Suppressor macrophage treated with lipopolysaccharide for 4 hours (primary cell): ENCODE results near the gene METAP1D.
"Not testable (repeated sequence)": the region's sequence is repeated elsewhere in the genome, so short reads cannot be mapped to it uniquely, and the experiment has no call there.

Source experiments
- DNase-seq: peaks from one replicate; pipeline ENCODE4 v3.0.0-alpha.2; 2020

METAP1D gene

GRCh38 chr2:171999604-172000469 lies at the start of gene METAP1D:
TSS of gene METAP1D (plus strand) at chr2:171999953. CDS start at chr2:171999970, 17 bp downstream.
- DNase-seq: peak; percentile 93

- DNase-seq: no peak
Observed at GRCh38 chr2:171952276-171952675, 47.5 kb upstream of the METAP1D start.

DNA sequence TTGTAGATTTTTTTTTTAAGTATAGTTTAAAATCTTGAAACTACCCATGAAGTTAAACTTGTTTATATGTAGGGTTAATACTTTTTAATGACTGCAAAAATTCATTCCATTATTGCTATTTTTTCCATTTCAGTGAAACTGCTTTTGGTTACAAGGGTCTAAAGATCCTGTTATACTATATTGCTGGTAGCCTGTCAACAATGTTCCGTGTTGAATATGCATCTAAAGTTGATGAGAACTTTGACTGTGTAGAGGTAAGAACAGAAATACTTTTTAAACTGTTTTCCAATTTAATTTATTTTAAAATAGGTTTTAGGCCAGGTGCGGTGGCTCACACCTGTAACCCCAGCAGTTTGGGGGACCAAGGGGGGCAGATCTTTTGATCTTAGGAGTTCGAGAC lies 47.0 kb upstream of the METAP1D start:
- no peak for DNase-seq

GRCh38 chr2:171956135-171956825 lies 43.5 kb upstream of the METAP1D start:
- peak; percentile 77 for DNase-seq

DNA sequence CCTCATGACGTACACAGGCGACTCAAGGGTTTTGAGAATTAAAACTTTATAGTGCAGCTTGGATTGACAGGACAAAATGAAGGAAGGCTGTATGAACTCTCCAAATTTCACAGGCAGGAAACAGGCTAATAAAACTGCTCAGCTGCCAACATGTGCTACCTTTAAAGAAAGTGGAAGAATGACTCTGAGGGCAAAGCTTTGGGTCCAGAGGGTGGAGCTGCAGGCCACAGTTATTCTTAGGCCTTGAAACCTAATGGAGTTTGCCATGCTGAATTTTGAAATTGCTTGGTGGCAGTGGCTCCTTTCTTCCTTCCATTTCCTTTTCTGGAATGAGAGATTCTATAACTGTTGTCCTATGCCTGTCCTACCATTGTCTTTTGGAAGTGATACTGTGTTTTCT lies 42.7 kb upstream of the METAP1D start:
- peak; percentile 21 for DNase-seq

- peak; percentile 66 for DNase-seq
Observed at GRCh38 chr2:171958475-171958874, 41.3 kb upstream of the METAP1D start.

- DNase-seq: no peak
Observed at GRCh38 chr2:171959998-171960397, 39.8 kb upstream of the METAP1D start.

- no peak for DNase-seq
Observed at GRCh38 chr2:171960570-171960969, 39.2 kb upstream of the METAP1D start.

GRCh38 chr2:171963198-171963597 lies 36.6 kb upstream of the METAP1D start:
- no peak for DNase-seq

DNA sequence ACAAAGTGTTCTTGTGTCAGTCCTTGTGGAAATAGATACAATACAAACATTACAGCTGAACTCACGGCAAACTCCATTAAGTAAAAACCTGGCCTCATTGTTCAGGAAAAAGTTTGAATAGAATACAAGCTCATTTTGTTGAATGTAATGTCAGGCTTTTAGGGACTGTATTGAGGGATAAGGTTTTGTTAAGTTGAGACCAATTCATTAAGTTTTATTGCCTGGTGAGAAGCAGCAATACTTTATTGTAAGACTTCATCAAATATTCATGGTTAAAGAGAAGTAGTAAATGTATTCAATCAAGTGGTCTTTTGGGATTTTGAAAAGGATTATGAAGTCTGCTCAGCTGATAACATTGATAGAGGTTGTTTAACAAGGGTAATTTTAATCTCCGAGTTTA lies 35.4 kb upstream of the METAP1D start:
- no peak for DNase-seq

DNA sequence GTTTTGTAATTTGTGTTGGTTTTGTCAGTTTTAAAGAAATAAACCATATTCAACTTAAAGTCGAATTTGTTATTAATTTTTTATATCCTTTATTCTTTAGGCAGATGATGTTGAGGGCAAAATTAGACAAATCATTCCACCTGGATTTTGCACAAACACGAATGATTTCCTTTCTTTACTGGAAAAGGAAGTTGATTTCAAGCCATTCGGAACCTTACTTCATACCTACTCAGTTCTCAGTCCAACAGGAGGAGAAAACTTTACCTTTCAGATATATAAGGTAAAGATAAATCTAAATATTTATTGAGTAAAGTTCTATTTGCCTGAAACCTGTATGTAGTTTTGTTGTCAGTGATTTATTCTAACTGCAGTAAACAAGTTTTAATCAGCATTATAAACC lies 34.5 kb upstream of the METAP1D start:
- DNase-seq: no peak

GRCh38 chr2:171965661-171966060 lies 34.1 kb upstream of the METAP1D start:
- no peak for DNase-seq

GRCh38 chr2:171966235-171966634 lies 33.5 kb upstream of the METAP1D start:
- no peak for DNase-seq

- DNase-seq: no peak
Observed at GRCh38 chr2:171966688-171967087, 33.1 kb upstream of the METAP1D start.

GRCh38 chr2:171968509-171968908 lies 31.2 kb upstream of the METAP1D start:
- no peak for DNase-seq

DNA sequence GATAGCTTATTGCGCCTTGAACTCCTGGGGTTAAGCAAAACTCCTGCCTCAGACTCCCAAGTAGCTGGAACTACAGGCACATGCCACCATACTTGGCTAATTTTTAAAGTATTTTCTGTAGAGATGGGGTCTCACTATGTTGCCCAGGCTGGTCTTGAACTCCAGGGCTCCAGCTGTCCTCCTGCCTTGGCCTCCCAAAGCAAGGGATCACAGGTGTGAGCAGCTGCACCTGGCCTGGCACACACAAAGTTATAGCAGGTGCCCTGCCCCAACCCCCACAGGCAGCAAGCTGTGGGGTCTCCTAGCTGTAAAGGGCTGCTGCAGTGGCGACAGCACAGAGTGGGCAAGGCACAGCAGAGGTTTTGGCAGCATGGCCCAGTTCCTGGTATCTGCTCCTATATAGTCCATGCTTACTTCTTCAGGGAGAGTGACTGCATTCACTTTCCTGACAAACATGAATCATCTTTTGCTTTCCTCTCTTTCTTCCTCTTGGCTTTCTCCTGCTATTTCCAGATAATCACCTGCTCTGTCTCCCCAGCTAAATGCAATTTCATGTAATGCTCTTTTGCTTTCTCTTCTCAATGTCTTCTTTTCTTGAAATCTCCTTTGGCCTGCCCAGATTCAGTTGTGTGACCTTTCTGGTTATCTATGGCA lies 27.3 kb upstream of the METAP1D start:
- no peak for DNase-seq

DNA sequence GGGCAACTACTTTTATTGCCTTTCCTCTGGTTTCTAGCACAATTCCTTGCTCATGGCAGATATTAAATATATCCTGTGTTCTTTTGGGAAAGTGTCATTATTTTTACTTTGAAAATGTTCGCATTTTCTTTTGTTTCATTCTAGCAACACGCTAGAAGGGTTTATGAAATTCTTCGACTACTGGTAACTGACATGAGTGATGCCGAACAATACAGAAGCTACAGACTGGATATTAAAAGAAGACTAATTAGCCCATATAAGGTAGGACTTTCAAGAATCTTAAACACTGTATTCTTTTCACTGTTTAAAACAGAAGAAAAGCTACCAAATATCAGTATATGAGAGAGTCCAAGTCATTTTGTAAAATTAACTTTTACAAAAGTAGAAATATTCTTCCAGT lies 20.6 kb upstream of the METAP1D start:
- no peak for DNase-seq

DNA sequence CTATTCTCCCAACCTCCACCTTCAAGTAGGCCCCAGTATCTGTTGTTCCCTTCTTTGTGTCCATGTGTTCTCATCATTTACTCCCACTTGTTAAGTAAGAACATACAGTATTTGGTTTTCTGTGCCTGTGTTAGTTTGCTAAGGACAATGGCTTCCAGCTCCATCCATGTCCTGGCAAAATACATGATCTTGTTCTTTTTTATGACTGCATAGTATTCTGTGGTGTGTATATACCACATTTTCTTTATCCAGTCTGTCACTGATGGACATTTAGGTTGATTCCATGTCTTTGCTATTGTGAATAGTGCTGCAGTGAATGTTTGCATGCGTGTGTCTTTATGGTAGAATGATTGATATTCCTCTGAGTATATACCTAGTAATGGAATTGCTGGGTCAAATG lies 15.8 kb upstream of the METAP1D start:
- not testable (repeated sequence) for DNase-seq

DNA sequence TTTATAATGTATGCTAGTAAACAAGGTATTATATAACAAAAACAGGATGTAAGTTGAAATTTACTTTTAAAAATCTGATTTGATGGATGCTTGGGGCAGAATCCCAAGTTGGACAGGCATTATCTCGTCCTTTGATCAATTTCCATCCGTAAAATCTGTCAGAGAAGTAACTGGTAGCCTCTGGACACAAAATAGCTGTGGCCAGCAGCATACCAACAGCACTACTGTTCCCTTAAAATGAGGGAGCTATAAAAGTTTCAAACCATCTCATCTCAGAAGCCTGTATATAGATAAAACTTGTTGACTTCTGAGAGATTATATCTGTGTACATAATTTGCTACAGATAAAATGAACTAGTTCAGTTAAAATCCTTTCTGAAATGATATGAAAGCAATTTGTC lies 14.7 kb upstream of the METAP1D start:
- DNase-seq: no peak

GRCh38 chr2:171986778-171987177 lies 13.0 kb upstream of the METAP1D start:
- DNase-seq: no peak

GRCh38 chr2:171991027-171991426 lies 8.7 kb upstream of the METAP1D start:
- DNase-seq: no peak

- DNase-seq: no peak
Observed at GRCh38 chr2:171995586-171995985, 4.2 kb upstream of the METAP1D start.

GRCh38 chr2:171996021-171996420 lies 3.7 kb upstream of the METAP1D start:
- DNase-seq: no peak

DNA sequence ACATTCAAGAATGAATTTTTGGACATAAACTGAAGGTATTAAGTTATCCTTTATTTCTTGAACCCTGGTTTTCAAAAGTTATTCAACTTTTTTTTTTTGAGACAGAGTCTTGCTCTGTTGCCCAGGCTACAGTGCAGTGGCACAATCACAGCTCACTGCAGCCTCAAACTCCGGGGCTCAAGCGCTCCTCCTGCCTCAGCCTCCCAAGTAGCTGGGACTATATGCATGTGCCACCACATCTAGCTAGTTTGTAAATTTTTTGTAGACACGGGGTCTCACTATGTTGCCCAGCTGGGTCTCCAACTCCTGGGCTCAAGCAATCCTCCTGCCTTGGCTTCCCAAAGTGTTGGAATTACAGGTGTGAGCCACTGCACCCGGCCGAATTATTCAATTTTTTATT lies 2.7 kb upstream of the METAP1D start:
- not testable (repeated sequence) for DNase-seq
